IMR-90 (cell line): ENCODE measurements around the gene MAML3. TPM values are rescaled to one million over a fixed set of nuclear protein-coding genes. Genes with fewer than 3 reads are reported as not detected.

ENCODE experiments used
- ATAC-seq: fragments of 200-7000 bp; cut with Tn5 transposase; 2 replicates; pipeline ENCODE4 v1.9.1; 2020; ENCODE audit warnings: low read depth, mild to moderate bottlenecking, moderate library complexity
- BruUV-seq: library from RNA; stranded (reverse); fragments of 400-500 nt; replicated peaks from 2 replicates; lab custom pipeline; 2021; lab: Mats Ljungman, UMichigan
- CTCF ChIA-PET: fragments of 300-600 bp; formaldehyde crosslinking; extraction: SDS; loops from one replicate; lab custom pipeline; 2021; ENCODE audit warnings: antibody characterized with exemption; lab: Yijun Ruan, JAX
- POLR2A ChIA-PET: fragments of 300-600 bp; sonication (Branson Sonifier 250); formaldehyde crosslinking; loops from one replicate; lab custom pipeline; 2022; ENCODE audit warnings: antibody characterized with exemption; ENCODE audit not compliant: unreplicated experiment; lab: Charles Lee
- DNase-seq: peaks from one replicate; pipeline ENCODE4 v3.0.0; 2013
- H2AFZ ChIP-seq: replicated peaks from 2 replicates; pipeline ENCODE3; 2013; ENCODE audit warnings: low read length, mild to moderate bottlenecking; ENCODE audit not compliant: poor library complexity
- H2AK5ac ChIP-seq: 2 replicates; pipeline ENCODE4 v1.6.1; 2013; ENCODE audit warnings: low read depth, low read length, inconsistent platforms
- H2AK9ac ChIP-seq: replicated peaks from 2 replicates; pipeline ENCODE3; 2013; ENCODE audit warnings: mild to moderate bottlenecking, low read depth, low read length, moderate library complexity; ENCODE audit not compliant: poor library complexity
- H2BK120ac ChIP-seq: 2 replicates; pipeline ENCODE4 v1.6.1; 2013; ENCODE audit warnings: low read depth, low read length, inconsistent platforms
- H2BK15ac ChIP-seq: 3 replicates; pipeline ENCODE4 v1.6.1; 2013; ENCODE audit warnings: low read depth, low read length, inconsistent platforms
- H2BK20ac ChIP-seq: 2 replicates; pipeline ENCODE4 v1.6.1; 2013; ENCODE audit warnings: low read depth, mild to moderate bottlenecking, inconsistent platforms, low read length, moderate library complexity
- H2BK5ac ChIP-seq: 2 replicates; pipeline ENCODE4 v1.6.1; 2013; ENCODE audit warnings: mild to moderate bottlenecking, low read depth, low read length, inconsistent platforms; ENCODE audit not compliant: poor library complexity, severe bottlenecking
- H3K14ac ChIP-seq: replicated peaks from 2 replicates; pipeline ENCODE4 v1.6.1; 2013; ENCODE audit warnings: low read depth, low read length, inconsistent platforms
- H3K18ac ChIP-seq: 2 replicates; pipeline ENCODE4 v1.6.1; 2013; ENCODE audit warnings: low read depth, low read length, control low read depth
- H3K23ac ChIP-seq: 2 replicates; pipeline ENCODE4 v1.6.1; 2013; ENCODE audit warnings: low read depth, low read length, inconsistent platforms
- H3K27ac ChIP-seq: 2 replicates; pipeline ENCODE4 v1.5.1; 2013; ENCODE audit warnings: mild to moderate bottlenecking, control low read depth, low read length; ENCODE audit not compliant: insufficient read depth
- H3K27me3 ChIP-seq: 2 replicates; pipeline ENCODE4 v1.6.1; 2013; ENCODE audit warnings: low read length; ENCODE audit not compliant: control insufficient read depth, insufficient read depth
- H3K36me3 ChIP-seq: 2 replicates; pipeline ENCODE4 v1.6.1; 2013; ENCODE audit warnings: low read length, mixed read lengths; ENCODE audit not compliant: control insufficient read depth, insufficient read depth
- H3K4ac ChIP-seq: 2 replicates; pipeline ENCODE4 v1.6.1; 2013; ENCODE audit warnings: low read depth, low read length, inconsistent platforms
- H3K4me1 ChIP-seq: 2 replicates; pipeline ENCODE4 v1.6.1; 2013; ENCODE audit warnings: low read length, mixed read lengths; ENCODE audit not compliant: control insufficient read depth, insufficient read depth
- H3K4me2 ChIP-seq: 2 replicates; pipeline ENCODE4 v1.6.1; 2013; ENCODE audit warnings: low read depth, mild to moderate bottlenecking, control low read depth, low read length, moderate library complexity
- H3K4me3 ChIP-seq: 2 replicates; pipeline ENCODE4 v1.5.1; 2013; ENCODE audit warnings: low read depth, mild to moderate bottlenecking, control low read depth, low read length, moderate library complexity; ENCODE audit not compliant: insufficient read depth
- H3K56ac ChIP-seq: 2 replicates; pipeline ENCODE4 v1.6.1; 2013; ENCODE audit warnings: low read length, inconsistent platforms; ENCODE audit not compliant: insufficient read depth; ENCODE audit errors: extremely low read depth
- H3K79me1 ChIP-seq, 2 experiments: 2 replicates each; pipeline ENCODE4 v1.6.1; 2013; ENCODE audit warnings: low read length in 2 of 2, inconsistent platforms in 1 of 2, low read depth in 1 of 2
- H3K9ac ChIP-seq: 2 replicates; pipeline ENCODE4 v1.6.1; 2013; ENCODE audit warnings: low read depth, low read length, control low read depth
- H3K9me1 ChIP-seq: 2 replicates; pipeline ENCODE4 v1.6.1; 2013; ENCODE audit warnings: low read length, inconsistent platforms; ENCODE audit not compliant: insufficient read depth
- H3K9me3 ChIP-seq: 2 replicates; pipeline ENCODE4 v1.6.1; 2013; ENCODE audit warnings: low read length; ENCODE audit not compliant: control insufficient read depth, insufficient read depth
- H4K20me1 ChIP-seq: 2 replicates; pipeline ENCODE4 v1.6.1; 2013; ENCODE audit warnings: low read length, inconsistent platforms; ENCODE audit not compliant: insufficient read depth
- H4K5ac ChIP-seq: 2 replicates; pipeline ENCODE4 v1.6.1; 2013; ENCODE audit warnings: mild to moderate bottlenecking, low read depth, low read length, control low read depth
- H4K8ac ChIP-seq, 2 experiments: 2 replicates each; pipeline ENCODE4 v1.6.1; 2013; ENCODE audit warnings: low read depth in 2 of 2, low read length in 2 of 2, control low read depth in 1 of 2, inconsistent platforms in 1 of 2
- H4K91ac ChIP-seq: 2 replicates; pipeline ENCODE4 v1.6.1; 2013; ENCODE audit warnings: low read depth, low read length, inconsistent platforms; ENCODE audit not compliant: insufficient read depth
- CHD1 ChIP-seq: IDR thresholded peaks from 2 replicates; pipeline ENCODE4 v1.6.1; 2012; ENCODE audit warnings: low read depth, low read length, improper control_type of control experiment
- MAFK ChIP-seq: IDR thresholded peaks from 2 replicates; pipeline ENCODE4 v1.6.1; 2012; ENCODE audit warnings: low read depth, low read length, improper control_type of control experiment
- WGBS, 2 experiments: methylation state at CpG; one replicate each; pipeline versions ENCODE4 v1.1.5 to v1.1.7; 2013; ENCODE audit warnings: missing lambda C conversion rate in 2 of 2; ENCODE audit not compliant: insufficient read length in 1 of 2; ENCODE audit errors: extremely low coverage in 2 of 2; 5-methylcytosine and 5-hydroxymethylcytosine counted together
- dilution Hi-C: fragments of 300-500 bp; cut with HindIII; formaldehyde crosslinking; loops from one replicate; pipeline ENCODE4 v1.14.3; 2018; ENCODE audit warnings: low sequenced_read_pairs; ENCODE audit not compliant: unreplicated experiment
- in situ Hi-C: fragments of 300-500 bp; cut with MboI; formaldehyde crosslinking; loops from 3 replicates; pipeline ENCODE4 v1.14.3; 2019; ENCODE audit warnings: low sequenced_read_pairs, inconsistent platforms, mixed read lengths
- intact Hi-C: fragments of 100-400 bp; cut with micrococcal nuclease; formaldehyde crosslinking; loops from 2 replicates; pipeline ENCODE4 v1.10.0; 2022
- polyA plus RNA-seq, 3 experiments: library from polyadenylated mRNA; depleted of rRNA; stranded (reverse); fragments of >200 nt; gene quantifications; 2 replicates each; pipeline ENCODE4 v1.2.3, GENCODE V29; 2012; ENCODE audit warnings: low replicate concordance in 1 of 3
- total RNA-seq: library from RNA; depleted of rRNA; stranded (reverse); fragments of >200 nt; gene quantifications from 2 replicates; pipeline ENCODE4 v1.2.3, GENCODE V29; 2012

The MAML3 gene
- total and polyA plus RNA-seq, 2 of the 4 experiments (the other 2 are of a cell fraction): 0.90 to 1.7 TPM

DNA sequence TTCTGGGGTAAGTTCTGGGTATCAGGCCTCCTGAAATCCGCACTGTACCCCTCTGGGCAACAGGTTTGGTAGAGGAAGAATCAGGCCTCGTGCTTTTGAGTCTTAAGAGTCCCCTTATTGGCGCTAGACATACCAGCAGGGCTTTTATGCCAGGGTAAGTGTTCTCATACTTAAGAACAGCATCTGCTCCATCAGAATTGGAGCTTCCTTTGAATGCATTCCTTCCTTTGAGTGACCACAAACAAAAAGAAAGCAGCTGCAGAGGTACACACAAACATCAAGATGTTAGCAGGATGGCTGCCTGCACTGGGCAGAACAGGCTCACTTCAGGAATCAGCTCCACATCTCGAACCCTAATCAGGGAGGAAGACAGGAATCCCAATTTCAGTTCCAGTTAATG, 331.6 kb downstream of the MAML3 start:
- no CpG with 5 or more reads among the region's 4 CpGs for WGBS, 2 experiments
- Histone ChIP-seq H3K18ac (no peak overlapping the region), H2BK120ac (no peak overlapping the region), H3K4me1 (no peaks in the 10 kb centered on the region), H4K8ac (no peak overlapping the region), H2BK15ac (no peak overlapping the region), H3K9me3 (no peaks in the 10 kb centered on the region), H3K9me1 (no peaks in the 10 kb centered on the region), H3K79me1 (no peaks in the 10 kb centered on the region), H2BK20ac (no peak overlapping the region), H3K36me3 (no peaks in the 10 kb centered on the region), H3K9ac (no peak overlapping the region), H3K4ac (no peak overlapping the region), H3K23ac (no peak overlapping the region), H4K5ac (no peak overlapping the region), H3K4me2 (no peak overlapping the region), H2AK9ac (no peak overlapping the region), H3K27ac (no peak overlapping the region), H3K4me3 (no peak overlapping the region), H4K20me1 (no peaks in the 10 kb centered on the region), H2BK5ac (no peak overlapping the region), H2AK5ac (no peak overlapping the region), H2AFZ (no peak overlapping the region), H3K14ac (no peak overlapping the region), H3K27me3 (no peaks in the 10 kb centered on the region), H3K56ac (no peak overlapping the region), H4K91ac (no peak overlapping the region)
- ChIA-PET POLR2A (no interaction called here), CTCF (interaction anchor here (1.0 to 1.2 kb wide), 2 partner anchors 14 to 16 kb away, joined by 3 read pairs; no protein-coding TSS in a partner anchor)
- ATAC-seq (no peak), DNase-seq (no peak)
- dilution Hi-C loops (no loop called here), intact Hi-C loops (no loop called here), in situ Hi-C loops (no loop called here)
- TF ChIP-seq CHD1: no peak
- no peak for TF ChIP-seq MAFK
- no TSS peak for BruUV-seq
